DMS 273 treated with DMSO at 0.1 percent for 48 hours (cell line): ENCODE measurements around the gene SLC25A48.

Experiments used
- DNase-seq: peaks from one replicate; lab custom pipeline; 2025; lab: John Stamatoyannopoulos, UW

The SLC25A48 gene, protein sequence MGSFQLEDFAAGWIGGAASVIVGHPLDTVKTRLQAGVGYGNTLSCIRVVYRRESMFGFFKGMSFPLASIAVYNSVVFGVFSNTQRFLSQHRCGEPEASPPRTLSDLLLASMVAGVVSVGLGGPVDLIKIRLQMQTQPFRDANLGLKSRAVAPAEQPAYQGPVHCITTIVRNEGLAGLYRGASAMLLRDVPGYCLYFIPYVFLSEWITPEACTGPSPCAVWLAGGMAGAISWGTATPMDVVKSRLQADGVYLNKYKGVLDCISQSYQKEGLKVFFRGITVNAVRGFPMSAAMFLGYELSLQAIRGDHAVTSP

GRCh38 chr5:135834639-135835529 lies at the start of gene SLC25A48:
Gene SLC25A48, plus strand, starts transcription at chr5:135834663. Its CDS starts 185 bp downstream, at chr5:135834848.
- peak; percentile 67 for DNase-seq

DNA sequence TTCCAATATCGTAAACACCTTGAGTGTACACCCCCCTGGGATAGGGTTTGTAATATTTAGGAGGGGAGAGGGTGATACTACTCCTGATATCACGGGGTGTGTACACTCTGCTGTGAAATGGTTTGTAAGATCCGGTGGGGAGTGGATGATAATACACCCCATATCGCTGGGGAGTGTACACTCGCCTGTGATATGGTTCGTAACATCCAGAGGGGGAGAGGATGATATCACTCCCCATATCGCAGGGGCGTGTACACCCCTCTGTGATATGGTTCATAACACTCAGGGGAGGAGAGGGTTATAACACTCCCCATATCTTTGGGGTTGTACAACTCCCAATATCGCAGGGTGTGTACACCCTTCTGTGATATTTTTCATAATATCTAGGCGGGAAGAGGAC lies 33.8 kb upstream of the SLC25A48 start:
- DNase-seq: no peak

- DNase-seq: no peak
These were observed 24.1 kb upstream of the SLC25A48 start for GRCh38 chr5:135810188-135810943.

DNA sequence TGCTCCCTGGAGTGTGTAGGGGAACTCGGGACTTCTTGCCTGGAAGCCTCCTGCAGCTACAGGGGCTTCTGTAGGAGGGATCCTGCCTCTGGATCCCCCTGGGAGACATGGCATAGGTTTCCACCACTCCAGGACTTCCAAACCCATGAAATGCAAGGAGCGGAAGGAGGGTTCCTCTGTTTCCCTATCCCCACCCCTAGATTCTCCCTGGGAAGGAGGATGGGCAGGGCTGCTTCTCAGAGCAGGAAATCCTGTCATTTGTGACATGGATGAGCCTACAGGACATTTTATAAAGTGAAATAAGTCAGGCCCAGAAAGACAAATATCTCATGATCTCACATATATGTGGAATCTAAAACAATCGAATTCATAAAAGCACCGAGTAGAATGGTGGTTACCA lies 23.5 kb upstream of the SLC25A48 start:
- DNase-seq: no peak

DNA sequence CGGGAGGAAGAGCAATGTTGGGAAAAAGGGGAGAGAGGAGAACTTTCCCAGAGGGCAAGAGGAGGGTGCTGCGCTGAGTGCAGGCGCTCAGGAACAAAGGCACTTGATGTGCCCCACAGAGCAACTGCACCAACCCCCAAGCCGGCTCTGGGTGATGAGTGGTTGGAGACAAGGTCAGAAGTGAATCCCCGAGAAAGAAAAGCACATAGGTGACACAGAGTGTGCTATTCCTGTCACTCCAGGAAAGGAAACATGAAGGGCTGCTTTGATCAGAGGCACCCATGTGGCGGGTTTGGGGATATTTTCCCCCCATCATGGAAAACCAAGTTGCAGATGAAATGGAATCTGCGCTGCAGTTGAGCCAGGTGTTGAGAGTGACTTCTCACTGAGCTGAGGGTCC lies 20.7 kb upstream of the SLC25A48 start:
- DNase-seq: no peak

GRCh38 chr5:135814316-135814715 lies 20.1 kb upstream of the SLC25A48 start:
- DNase-seq: no peak

DNA sequence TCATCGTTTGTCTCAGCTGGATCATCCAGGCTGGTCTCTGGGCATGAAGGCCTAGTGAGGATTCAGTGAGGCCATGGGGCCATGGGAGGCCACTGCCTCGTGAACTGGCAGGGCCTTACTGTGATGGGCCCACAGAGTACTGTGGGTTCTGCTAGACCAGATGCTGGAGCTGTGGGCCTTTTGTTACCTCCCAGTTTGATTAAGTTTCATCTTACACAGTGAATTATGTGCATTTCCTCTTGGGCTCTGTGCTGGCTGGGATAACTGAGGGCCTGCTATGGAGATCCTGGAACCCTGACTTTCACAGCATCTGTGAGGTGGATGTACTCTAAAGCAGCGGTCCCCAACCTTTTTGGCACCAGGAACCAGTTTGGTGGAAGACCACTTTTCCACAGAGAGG lies 19.7 kb upstream of the SLC25A48 start:
- DNase-seq: no peak

GRCh38 chr5:135821061-135821801 lies 13.2 kb upstream of the SLC25A48 start:
- DNase-seq: no peak

DNA sequence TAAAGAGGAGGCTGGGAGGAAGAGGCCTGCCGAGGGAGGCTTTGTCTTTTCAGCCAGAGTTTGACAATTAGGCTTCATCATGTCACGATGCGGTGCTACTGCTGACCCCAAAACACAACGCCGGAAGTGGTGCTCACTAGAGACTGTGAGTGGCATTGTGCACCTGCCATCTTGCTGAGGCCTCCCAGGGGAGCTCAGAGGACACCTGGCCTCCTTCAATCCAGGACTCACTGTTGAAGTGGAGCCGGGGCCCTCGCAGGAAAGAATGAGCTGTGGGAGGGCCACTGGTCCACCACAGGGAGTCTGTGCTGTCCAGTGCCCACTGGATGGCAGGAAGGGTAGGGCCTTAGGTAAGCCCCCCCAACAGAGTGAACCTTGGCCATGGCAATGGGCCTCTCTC lies 12.7 kb upstream of the SLC25A48 start:
- DNase-seq: no peak

DNA sequence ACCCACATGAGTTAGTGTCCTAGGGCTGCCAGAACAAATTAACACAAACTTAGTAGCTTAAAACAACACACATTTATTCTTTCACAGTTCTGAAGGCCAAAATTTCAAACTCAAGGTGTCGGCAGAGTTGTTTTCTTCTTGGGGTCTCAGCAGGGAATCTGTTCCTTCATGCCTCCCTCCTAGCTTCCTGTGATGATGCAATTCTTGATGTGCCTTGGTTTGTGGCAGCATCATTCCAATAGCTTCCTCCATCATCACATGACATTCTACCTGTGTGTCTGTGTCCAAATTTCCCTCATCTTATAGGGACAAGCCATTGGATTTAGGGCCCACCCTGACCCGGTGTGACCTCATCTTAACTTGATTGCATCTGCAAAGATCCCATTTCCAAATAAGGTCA lies 12.2 kb upstream of the SLC25A48 start:
- no peak for DNase-seq

GRCh38 chr5:135822959-135823358 lies 11.5 kb upstream of the SLC25A48 start:
- DNase-seq: no peak

DNA sequence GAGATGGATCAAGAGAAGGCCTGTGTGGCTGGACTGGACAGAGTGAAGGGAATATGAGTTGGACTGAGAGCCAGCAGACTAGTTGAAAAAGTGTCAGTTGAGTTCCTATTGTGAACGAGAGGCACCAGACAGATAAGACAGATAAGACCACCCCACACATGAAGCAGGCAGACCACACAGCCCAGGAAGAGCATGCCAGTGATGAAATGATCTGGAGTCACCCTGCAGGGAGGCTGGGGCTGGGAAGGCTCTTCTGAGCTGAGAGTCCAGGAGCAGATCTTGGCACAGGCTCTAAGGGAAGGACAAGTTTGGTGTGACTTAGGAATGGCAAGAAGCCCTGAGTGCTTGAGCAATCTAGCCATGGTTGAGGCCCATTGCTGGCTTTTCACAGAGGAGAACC lies 10.6 kb upstream of the SLC25A48 start:
- no peak for DNase-seq

GRCh38 chr5:135824541-135825041 lies 9.9 kb upstream of the SLC25A48 start:
- DNase-seq: no peak

- DNase-seq: no peak
These were observed 8.9 kb upstream of the SLC25A48 start for GRCh38 chr5:135825373-135826220.

DNA sequence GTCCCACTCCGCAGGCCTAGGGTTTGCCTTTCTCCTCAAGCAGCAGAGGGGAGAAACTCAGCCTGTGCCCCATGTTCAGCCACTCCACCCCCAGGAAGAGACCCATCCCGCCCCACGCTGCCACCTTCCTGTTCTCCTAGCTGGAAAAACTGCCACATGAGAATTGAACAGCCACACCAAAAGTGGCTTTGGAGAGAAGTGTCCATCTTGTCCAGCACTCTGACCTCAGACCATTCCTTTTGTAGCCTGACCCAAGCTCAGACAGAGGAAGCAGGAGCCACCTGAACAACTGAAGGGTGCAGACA lies 8.3 kb upstream of the SLC25A48 start:
- no peak for DNase-seq

DNA sequence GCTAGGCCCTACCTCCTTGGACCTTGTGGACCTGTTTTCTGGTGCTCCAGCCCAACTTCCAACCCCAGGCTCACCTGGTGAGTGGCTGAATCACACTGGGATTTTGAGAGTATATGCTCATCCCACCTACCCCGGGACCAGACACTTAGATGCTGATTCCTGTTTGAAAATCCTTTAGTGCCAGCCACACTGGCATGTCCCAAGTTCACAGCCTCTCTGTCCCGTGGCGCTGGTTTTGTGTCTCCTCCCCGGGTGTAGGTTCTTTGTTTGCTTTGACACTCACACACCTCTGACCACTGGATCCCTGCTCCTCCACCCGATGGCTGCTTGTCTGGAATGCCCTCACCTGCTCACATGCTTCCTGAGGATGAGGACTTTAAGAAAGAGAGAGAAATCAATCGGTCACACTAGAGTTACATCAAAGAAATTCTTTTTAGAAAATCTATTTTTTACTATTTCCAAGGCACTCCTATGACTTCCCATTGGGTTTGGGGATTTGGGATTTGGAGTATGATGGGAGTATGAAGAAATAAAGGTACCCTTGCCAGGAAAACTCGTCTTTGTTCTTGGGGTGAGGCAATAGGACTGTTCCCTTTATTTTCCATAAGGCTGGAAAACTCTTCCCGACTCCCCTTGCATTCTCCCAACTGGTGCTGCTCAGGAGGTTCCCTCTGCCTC lies 7.3 kb upstream of the SLC25A48 start:
- DNase-seq: no peak

- DNase-seq: no peak
These were observed 6.3 kb upstream of the SLC25A48 start for GRCh38 chr5:135827965-135828781.

DNA sequence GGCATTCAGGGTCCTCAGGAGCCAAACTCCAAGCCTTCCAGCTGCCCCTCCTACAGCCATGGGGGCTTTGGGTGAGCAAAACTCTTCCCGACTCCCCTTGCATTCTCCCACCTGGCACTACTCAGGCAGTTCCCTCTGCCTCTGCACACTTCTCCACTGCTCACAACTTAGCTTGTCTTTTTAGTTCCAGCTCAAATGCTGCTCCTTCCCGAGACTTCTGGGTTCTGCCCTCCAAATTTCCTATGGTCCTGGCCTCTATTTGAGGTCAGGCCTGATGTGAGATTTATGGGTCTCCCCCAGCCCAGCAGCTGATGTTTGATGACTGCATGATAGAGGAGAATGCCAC lies 5.7 kb upstream of the SLC25A48 start:
- no peak for DNase-seq

DNA sequence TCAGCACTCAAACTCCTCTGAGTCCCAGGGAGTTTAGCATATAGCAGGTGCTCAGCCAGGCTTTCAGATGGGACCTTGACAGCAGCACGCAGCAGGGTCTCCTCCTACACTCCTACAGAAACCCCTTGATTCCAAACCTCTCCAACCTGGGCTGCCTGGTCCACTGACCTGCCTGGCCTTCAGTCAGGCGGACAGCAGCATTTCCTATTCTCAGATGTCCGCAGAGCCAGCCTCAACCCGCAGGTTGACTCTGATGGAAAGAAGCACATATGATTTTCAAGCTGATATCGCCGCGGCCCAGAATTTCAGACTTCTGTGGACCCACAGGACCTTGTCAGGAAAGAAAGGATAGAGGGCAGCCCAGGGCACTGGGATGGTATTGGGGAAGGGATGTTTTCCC lies 5.3 kb upstream of the SLC25A48 start:
- DNase-seq: no peak
